Nephron (organoid): Measurements from ENCODE around the gene STRN4.

Experiments
- H3K27ac Mint-ChIP-seq, 3 experiments: 2 replicates each; pipeline ENCODE4 v1.8.0; 2020; ENCODE audit warnings: mixed read lengths in 3 of 3, mild to moderate bottlenecking in 2 of 3, moderate library complexity in 1 of 3
- H3K27me3 Mint-ChIP-seq: 2 replicates; pipeline ENCODE4 v1.8.0; 2021; ENCODE audit warnings: low read depth, mild to moderate bottlenecking, moderate library complexity, mixed read lengths
- H3K36me3 Mint-ChIP-seq: 2 replicates; pipeline ENCODE4 v1.8.0; 2020; ENCODE audit warnings: low read depth, mixed read lengths
- H3K4me1 Mint-ChIP-seq: 2 replicates; pipeline ENCODE4 v1.8.0; 2020; ENCODE audit warnings: mixed read lengths
- H3K4me3 Mint-ChIP-seq, 3 experiments: 2 replicates each; pipeline ENCODE4 v1.8.0; 2020; ENCODE audit warnings: mild to moderate bottlenecking in 3 of 3, mixed read lengths in 3 of 3, moderate library complexity in 2 of 3
- H3K9me3 Mint-ChIP-seq: 2 replicates; pipeline ENCODE4 v1.8.0; 2020; ENCODE audit warnings: mixed read lengths
- TF ChIP-seq, protein P1 (sequence below), 3 experiments: fragments of 200-600 bp; sonication (generic); IDR thresholded peaks; one replicate each; pipeline ENCODE4 v1.5.0; 2021; ENCODE audit warnings: antibody characterized with exemption in 3 of 3; ENCODE audit not compliant: unreplicated experiment in 3 of 3

Gene STRN4

DNA sequence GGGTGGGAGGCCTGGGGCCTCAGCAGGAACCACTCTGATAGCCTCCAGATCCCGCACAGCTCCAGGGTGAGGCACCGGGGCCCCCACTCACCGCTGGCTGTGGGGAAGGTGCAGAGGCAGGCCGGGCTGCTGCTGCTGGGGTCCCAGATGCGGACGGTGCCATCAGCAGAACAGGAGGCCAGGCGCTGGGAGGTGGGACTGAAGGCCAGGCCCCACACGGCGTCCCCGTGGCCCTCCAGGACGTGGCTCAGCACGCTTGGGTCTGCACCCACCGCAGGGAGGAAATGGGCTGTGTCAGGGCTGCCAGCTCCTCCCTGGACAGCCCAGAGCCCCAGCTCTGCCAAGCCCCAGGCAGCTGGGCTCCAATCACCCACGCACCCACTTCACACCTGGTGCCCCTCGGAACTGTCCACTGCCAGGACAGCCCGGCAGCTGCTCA, 23.2 kb downstream of the STRN4 start:
- Mint-ChIP-seq H3K4me1 (peaks cover 16% of the 10 kb centered on the region), H3K27me3 (no peaks in the 10 kb centered on the region), H3K36me3 (peaks cover 36% of the 10 kb centered on the region)

DNA sequence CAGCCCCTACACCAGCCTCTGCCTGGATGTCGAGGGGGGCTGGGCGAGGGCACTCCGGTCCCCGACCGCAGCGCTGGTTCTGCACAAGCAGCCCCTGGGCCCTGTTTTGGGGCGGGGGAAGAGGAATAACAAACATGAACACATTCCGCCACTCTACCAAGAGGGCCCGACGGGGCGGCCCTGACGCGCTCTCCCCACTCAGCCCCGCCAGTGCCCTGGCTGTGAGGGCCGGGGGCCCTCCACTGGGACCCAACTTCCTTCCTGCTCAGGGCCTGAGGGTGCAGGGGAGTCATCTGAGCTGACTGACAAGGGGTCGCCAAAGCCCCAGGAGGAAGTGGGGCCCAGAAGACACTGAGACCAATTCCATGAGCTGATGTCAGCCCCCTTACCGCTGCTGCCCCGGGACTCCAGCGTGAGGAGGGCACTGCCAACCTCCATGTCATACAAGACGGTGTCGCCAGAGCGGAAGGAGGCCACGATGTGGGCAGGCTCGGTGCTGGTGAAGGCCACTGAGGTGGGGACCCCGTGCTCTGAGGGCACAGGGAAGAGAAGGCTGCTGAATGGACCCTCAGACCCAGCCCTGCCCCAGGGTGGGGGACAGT, 23.7 kb downstream of the STRN4 start:
- peaks cover 17% of the 10 kb centered on the region for H3K4me1 Mint-ChIP-seq
- no peak overlapping the region for H3K4me3 Mint-ChIP-seq
- H3K36me3 Mint-ChIP-seq, result peaks cover 36% of the 10 kb centered on the region
- no peaks in the 10 kb centered on the region for H3K27me3 Mint-ChIP-seq
- H3K9me3 Mint-ChIP-seq, result no peaks in the 10 kb centered on the region
- H3K27ac Mint-ChIP-seq, result no peak overlapping the region
- TF ChIP-seq, protein P1, sequence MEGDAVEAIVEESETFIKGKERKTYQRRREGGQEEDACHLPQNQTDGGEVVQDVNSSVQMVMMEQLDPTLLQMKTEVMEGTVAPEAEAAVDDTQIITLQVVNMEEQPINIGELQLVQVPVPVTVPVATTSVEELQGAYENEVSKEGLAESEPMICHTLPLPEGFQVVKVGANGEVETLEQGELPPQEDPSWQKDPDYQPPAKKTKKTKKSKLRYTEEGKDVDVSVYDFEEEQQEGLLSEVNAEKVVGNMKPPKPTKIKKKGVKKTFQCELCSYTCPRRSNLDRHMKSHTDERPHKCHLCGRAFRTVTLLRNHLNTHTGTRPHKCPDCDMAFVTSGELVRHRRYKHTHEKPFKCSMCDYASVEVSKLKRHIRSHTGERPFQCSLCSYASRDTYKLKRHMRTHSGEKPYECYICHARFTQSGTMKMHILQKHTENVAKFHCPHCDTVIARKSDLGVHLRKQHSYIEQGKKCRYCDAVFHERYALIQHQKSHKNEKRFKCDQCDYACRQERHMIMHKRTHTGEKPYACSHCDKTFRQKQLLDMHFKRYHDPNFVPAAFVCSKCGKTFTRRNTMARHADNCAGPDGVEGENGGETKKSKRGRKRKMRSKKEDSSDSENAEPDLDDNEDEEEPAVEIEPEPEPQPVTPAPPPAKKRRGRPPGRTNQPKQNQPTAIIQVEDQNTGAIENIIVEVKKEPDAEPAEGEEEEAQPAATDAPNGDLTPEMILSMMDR (IDR thresholded peaks at IDR 0.05; ENCODE audit: unreplicated experiment in 3 of 3), result no peak

More for the DNA sequence above, 23.2 kb downstream of the STRN4 start:
- no peaks in the 10 kb centered on the region for H3K9me3 Mint-ChIP-seq
- no peak overlapping the region for H3K27ac Mint-ChIP-seq
- TF ChIP-seq, protein P1 (IDR thresholded peaks at IDR 0.05; ENCODE audit: unreplicated experiment in 3 of 3), result no peak
- H3K4me3 Mint-ChIP-seq, result no peak overlapping the region

DNA sequence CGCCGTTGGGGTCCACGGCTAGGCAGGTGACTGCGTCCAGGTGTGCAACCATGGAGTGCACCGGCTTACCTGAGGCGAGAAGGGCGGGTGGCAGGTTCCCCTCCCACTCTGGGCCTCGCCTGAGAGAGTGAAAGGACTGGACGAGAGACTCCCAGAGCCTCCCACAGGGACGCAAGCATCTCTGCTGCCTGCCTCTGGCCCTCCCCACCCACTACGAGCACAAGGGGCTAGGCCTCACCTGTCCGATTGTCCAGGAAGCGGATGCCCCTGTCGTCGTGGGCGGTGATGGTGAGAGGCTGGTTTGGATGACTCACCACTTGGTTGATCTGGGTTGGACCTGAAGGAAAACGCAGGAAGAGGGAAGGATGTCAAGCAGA, 24.3 kb downstream of the STRN4 start:
- H3K4me3 Mint-ChIP-seq, result no peak overlapping the region
- no peaks in the 10 kb centered on the region for H3K27me3 Mint-ChIP-seq
- peaks cover 12% of the 10 kb centered on the region for H3K4me1 Mint-ChIP-seq
- TF ChIP-seq, protein P1 (IDR thresholded peaks at IDR 0.05; ENCODE audit: unreplicated experiment in 3 of 3), result no peak
- peak overlapping the region in 1 of 3 experiments; percentile 7 for H3K27ac Mint-ChIP-seq
- H3K9me3 Mint-ChIP-seq, result no peaks in the 10 kb centered on the region
- peaks cover 35% of the 10 kb centered on the region for H3K36me3 Mint-ChIP-seq

DNA sequence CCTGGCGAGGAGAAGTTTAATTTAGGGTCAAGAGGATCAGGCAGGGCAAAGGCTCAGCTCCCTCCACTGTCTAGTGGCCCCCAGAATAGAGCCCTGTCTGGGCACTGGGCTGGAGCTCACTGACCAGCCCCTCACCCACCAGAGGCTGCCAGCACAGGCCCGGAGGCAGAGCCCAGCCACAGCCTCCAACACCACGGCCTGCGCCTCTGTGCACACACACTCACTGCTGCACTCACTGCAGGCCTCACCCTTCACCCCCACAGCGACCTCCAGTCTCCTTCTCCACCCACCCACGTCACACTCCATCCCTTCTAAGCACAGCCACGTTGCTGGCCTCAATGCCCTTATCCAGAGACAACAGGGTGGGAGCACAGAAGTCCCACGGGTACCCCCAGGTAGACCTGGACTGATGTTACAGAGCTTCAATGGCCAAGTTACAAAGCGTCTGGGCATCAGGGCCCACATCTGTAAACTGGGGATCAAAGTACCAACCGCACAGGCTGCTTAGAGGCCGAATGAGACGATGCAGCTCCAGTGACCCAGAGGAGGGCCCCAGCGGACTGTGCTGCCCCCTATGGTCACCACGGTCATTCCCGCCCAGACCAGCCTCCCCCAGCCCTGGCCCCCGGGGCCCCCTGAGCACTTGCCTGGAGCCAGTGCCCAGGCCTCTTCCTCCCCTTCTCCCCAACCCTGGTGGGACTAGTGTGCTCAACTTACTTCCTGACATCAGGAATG, 24.8 kb downstream of the STRN4 start:
- Mint-ChIP-seq H3K4me1 (peaks cover 12% of the 10 kb centered on the region), H3K9me3 (no peaks in the 10 kb centered on the region), H3K27me3 (no peaks in the 10 kb centered on the region), H3K4me3 (no peak overlapping the region), H3K27ac (no peak overlapping the region), H3K36me3 (peaks cover 31% of the 10 kb centered on the region)
- TF ChIP-seq, protein P1 (IDR thresholded peaks at IDR 0.05; ENCODE audit: unreplicated experiment in 3 of 3), result peak in 1 of 3 experiments; percentile 34

DNA sequence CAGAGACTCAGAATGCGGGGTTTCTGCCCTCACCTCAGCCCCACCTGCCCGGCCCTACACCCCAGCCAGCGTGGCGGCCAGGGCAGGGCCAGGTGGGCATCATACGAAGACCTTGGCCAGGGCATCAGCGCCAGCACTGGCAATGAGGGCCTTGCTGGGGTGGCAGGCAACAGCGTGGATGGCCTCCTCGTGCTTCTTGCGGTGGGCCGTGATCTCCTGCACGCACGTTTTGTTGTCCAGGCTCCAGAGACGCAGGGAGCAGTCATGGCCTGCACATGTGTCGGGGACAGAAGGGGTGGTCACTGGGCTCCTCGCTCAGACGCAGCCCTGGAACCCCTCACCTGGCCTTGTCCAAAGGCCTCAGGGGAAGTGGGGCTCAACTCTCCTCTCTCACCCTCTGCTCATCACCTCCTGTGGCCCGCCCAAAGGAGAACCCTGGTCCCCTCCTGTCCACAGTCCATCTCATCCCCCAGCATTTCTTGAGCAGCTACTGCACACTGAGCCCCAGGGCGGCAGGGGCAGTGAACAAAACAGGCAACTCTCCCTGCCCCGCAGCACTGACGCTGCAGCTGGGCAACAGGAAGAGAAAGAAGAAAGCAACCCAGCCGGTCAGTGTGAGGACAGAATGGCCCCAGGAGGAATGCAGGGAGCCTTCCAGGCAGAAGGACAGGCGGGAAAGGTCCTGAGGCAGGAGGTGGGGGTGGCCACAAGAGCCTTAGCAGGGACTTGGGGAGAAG, 25.6 kb downstream of the STRN4 start:
- H3K36me3 Mint-ChIP-seq, result peaks cover 24% of the 10 kb centered on the region
- H3K27ac Mint-ChIP-seq, result peak overlapping the region in 1 of 3 experiments; percentile 57

More for the DNA sequence above, 25.6 kb downstream of the STRN4 start:
- Mint-ChIP-seq H3K9me3 (no peaks in the 10 kb centered on the region), H3K4me1 (peaks cover 5% of the 10 kb centered on the region), H3K4me3 (peak overlapping the region in 1 of 3 experiments; percentile 34), H3K27me3 (no peaks in the 10 kb centered on the region)
- TF ChIP-seq, protein P1 (IDR thresholded peaks at IDR 0.05; ENCODE audit: unreplicated experiment in 3 of 3), result no peak
